GM12801 (cell line): ENCODE data around the gene TSPYL4.

Experiments used
- CTCF ChIP-seq: IDR thresholded peaks from one replicate; pipeline ENCODE4 v1.5.1; 2011; ENCODE audit warnings: control low read depth; ENCODE audit not compliant: insufficient read length; ENCODE audit errors: extremely low read depth

The TSPYL4 gene

DNA sequence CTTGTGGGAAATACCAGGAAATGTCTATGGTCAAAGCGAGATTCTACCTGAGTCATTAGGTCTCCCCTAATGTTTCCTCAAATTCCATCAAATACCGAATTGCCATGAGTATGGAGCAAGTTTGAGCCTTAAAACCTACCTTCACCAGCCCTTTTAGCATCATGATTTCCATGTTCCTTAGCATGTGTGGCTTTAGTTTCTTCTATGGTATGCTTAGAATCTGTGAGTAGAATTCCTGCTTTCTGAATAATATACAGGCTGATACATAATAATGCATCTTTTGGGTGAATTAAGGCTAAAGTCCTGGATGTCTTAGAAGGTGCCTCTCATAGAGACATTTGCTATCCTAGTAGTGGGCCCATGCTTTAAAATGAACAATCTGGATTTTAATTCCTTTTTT, 32.0 kb downstream of the TSPYL4 start:
- TF ChIP-seq CTCF: no peak

GRCh38 chr6:116221067-116221466, 32.8 kb downstream of the TSPYL4 start:
- TF ChIP-seq CTCF: no peak

DNA sequence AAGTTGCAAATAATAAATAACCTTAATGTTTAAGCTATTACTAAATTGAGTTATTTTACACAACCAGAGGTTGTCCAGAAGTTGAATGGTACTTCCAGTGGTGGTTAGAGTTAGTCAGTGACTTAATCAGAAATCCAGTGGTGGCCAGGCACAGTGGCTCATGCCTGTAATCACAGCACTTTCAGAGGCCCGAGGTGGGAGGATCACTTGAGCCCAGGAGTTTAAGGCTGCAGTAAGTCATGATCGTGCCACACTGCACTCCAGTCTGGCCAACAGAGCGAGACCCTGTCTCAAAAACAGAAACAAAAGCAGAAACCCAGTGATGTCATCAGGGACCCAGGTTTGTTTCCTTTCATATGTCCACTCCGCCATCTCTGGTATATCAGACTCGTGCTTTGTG, 35.0 kb downstream of the TSPYL4 start:
- TF ChIP-seq CTCF: no peak

DNA sequence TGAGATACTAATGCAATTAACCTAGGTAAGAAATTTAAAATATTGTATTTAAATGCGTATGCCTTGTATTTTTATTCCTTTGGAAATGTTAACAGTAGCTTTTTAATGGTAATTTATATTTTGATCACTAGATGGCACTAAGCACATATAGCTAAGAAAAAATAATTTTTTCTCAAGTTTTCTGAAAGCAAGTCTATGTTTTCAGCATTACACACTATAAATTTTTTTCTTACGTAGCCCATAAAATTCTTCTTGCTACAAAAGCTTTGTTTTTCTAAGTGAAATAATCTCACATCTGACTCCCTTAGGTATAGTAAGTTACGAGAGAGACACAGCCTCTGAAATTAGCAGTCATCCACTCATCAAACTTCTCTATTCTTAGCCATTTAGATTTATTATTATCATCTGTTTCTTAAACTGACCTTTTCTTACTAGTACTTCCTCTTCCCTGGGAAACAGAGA, 35.7 kb downstream of the TSPYL4 start:
- TF ChIP-seq CTCF: no peak

DNA sequence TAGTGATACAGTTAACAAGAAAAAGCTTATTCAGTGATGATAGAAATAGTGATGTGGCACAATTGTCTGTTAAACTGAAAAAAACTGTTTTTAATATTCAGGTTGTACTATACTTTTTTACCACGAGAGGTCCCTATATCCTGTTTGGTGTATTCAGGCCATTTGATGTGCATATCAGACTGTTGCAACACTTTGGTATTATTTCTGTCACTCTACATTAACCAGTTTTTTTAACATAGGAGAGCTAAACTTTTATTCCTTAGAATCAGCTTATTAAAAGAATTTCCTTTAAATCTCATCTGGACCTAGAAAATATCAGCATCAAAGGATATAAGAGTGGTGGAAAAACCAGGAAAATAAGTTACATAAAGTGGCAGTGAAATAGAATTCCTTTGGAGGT, 36.8 kb downstream of the TSPYL4 start:
- no peak for TF ChIP-seq CTCF

- no peak for TF ChIP-seq CTCF
Measured at GRCh38 chr6:116215414-116215813, 38.5 kb downstream of the TSPYL4 start.

DNA sequence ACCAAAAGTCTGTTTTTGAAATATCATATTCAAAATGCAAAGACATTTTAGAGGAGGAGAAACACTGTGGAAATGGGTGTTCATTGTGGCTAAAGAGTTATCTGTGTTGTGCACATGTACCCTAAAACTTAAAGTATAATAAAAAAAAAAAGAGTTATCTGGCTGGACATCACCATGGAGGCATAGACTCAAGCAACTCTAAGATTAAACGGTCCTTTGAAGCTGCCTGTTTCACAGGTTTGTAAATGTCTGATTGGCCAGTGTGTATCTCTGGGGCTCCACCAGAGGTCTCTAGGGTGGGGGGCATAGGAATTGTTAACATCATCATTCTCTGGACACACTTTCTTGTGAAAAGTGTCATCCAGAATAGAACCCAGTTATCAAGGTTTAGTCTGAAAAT, 39.2 kb downstream of the TSPYL4 start:
- no peak for TF ChIP-seq CTCF

DNA sequence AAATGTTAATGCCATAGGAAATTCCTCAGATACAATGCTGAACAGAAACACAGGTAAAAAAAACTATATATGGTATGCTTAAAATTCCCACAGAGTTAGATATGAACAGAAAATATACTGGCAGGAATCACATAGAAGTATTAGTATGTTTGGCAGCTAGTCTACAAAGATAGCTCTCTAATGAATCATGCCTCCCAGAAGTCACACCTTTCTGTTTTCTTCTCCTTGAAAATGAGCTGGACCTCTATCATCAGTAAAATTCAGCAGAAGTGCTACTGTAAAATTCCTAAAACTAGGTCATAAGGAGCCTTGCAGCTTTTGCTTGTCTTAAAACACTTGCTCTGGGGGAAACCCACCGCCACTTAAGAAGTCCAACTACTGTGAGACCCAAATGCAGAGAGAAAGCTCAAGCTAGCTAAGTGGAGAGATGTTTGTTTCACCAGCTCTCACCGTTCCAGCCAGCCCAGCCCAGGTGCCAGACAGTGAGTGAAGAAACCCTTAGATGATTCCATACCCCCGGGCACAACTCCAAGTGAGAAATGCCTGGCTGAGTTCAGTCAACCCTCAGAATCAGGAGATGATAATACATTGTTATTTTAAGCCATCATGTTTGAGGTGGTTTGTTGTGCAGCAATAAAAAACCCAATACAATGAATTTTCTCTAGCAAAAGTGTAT, 43.0 kb downstream of the TSPYL4 start:
- no peak for TF ChIP-seq CTCF
